Esophagus muscularis mucosa (tissue), 4 donors: ENCODE data around the gene C13orf42. TPM values are rescaled to one million over a fixed set of nuclear protein-coding genes. Genes with fewer than 3 reads are reported as not detected.

Experiments used
- DNase-seq: peaks from one replicate; pipeline ENCODE4 v3.0.0-alpha.2; 2017; ENCODE audit errors: extremely low spot score
- H3K27ac ChIP-seq, 4 donors: fragments of 200-600 bp; sonication (generic); replicated peaks in 1 of 4; 1 replicate in 3 of 4; 2 replicates in 1 of 4; pipeline ENCODE4 v1.5.1; 2016 to 2019; ENCODE audit warnings: mild to moderate bottlenecking in 1 of 4
- H3K27me3 ChIP-seq, 4 donors: fragments of 200-600 bp; sonication (generic); one replicate each; pipeline versions ENCODE4 v1.5.1 to v1.6.0; 2016 to 2019
- H3K36me3 ChIP-seq, 4 donors: fragments of 200-600 bp; sonication (generic); one replicate each; pipeline ENCODE4 v1.5.1; 2016 to 2019
- H3K4me1 ChIP-seq, 4 donors: fragments of 200-600 bp; sonication (generic); one replicate each; pipeline ENCODE4 v1.5.1; 2016 to 2019
- H3K4me3 ChIP-seq, 4 donors: fragments of 200-600 bp; sonication (generic); 1 replicate in 2 of 4; 2 replicates in 2 of 4; pipeline ENCODE4 v1.5.1; 2016 to 2019; ENCODE audit warnings: mild to moderate bottlenecking in 4 of 4, moderate library complexity in 1 of 4
- H3K9me3 ChIP-seq, 4 donors: fragments of 200-600 bp; sonication (generic); 1 replicate in 3 of 4; 2 replicates in 1 of 4; pipeline ENCODE4 v1.5.1; 2016 to 2019
- EP300 ChIP-seq: sonication (generic); formaldehyde crosslinking; IDR thresholded peaks from one replicate; pipeline ENCODE4 v1.6.1; 2017; ENCODE audit warnings: antibody characterized with exemption
- POLR2A ChIP-seq: fragments of 450-650 bp; IDR thresholded peaks from one replicate; pipeline ENCODE4 v1.6.1; 2017; ENCODE audit warnings: antibody characterized with exemption, moderate library complexity, mild to moderate bottlenecking, low read depth
- POLR2AphosphoS5 ChIP-seq, 2 donors: sonication (generic); formaldehyde crosslinking; IDR thresholded peaks; one replicate each; pipeline ENCODE4 v1.6.1; 2017; ENCODE audit warnings: antibody characterized with exemption in 2 of 2
- WGBS: methylation state at CpG from one replicate; pipeline ENCODE4 v1.1.5; 2018; 5-methylcytosine and 5-hydroxymethylcytosine counted together
- intact Hi-C: fragments of 100-400 bp; cut with DNase I; formaldehyde crosslinking; loops from one replicate; pipeline ENCODE4 v1.15.1; 2023
- total RNA-seq, 4 donors: library from RNA; depleted of rRNA; stranded (reverse); fragments of >200 nt; gene quantifications; one replicate each; pipeline versions ENCODE4 v1.1.0 to v1.2.1, GENCODE V29; 2016
- TF ChIP-seq, protein P1 (sequence below), 3 experiments: fragments of 200-600 bp in 2 of 3; fragments of 450-650 bp in 1 of 3; sonication (generic) in 2 of 3; IDR thresholded peaks; one replicate each; pipeline ENCODE4 v1.5.1; 2017 to 2019; ENCODE audit warnings: antibody characterized with exemption in 3 of 3, mild to moderate bottlenecking in 2 of 3, moderate library complexity in 1 of 3

The C13orf42 gene
- total RNA-seq, 4 donors from 2014 or later, result not detected

DNA sequence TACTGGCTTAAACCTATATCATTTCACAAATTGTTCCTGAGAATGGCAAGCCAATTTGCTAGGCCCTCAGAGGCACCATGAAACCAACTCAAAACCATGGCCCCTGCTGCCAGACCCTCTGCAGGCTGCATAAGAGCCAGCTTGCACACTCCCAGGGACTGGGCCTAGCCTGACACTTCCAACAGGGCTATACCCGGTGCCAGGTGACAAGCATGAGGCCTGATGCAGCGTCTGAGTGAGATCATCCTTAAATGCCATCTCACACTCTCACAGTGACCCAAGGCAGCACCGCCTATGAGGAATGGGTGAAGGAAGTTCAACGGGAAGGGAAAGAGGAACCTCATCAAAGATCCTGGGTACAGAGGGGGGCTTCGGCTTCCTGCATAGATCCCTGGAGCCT, 65.6 kb downstream of the C13orf42 start:
- H3K4me3 ChIP-seq, result no peak overlapping the region
- TF ChIP-seq POLR2A, result no peak
- TF ChIP-seq, protein P1, sequence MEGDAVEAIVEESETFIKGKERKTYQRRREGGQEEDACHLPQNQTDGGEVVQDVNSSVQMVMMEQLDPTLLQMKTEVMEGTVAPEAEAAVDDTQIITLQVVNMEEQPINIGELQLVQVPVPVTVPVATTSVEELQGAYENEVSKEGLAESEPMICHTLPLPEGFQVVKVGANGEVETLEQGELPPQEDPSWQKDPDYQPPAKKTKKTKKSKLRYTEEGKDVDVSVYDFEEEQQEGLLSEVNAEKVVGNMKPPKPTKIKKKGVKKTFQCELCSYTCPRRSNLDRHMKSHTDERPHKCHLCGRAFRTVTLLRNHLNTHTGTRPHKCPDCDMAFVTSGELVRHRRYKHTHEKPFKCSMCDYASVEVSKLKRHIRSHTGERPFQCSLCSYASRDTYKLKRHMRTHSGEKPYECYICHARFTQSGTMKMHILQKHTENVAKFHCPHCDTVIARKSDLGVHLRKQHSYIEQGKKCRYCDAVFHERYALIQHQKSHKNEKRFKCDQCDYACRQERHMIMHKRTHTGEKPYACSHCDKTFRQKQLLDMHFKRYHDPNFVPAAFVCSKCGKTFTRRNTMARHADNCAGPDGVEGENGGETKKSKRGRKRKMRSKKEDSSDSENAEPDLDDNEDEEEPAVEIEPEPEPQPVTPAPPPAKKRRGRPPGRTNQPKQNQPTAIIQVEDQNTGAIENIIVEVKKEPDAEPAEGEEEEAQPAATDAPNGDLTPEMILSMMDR (IDR thresholded peaks at IDR 0.05), result no peak
- TF ChIP-seq POLR2AphosphoS5 (IDR thresholded peaks at IDR 0.05), result no peak
- no peak for TF ChIP-seq EP300
- no peak overlapping the region for H3K27ac ChIP-seq
- no peaks in the 10 kb centered on the region for H3K4me1 ChIP-seq
- no peaks in the 10 kb centered on the region for H3K27me3 ChIP-seq
- DNase-seq, result peak; percentile 78
- intact Hi-C loops, result no loop called here
- H3K9me3 ChIP-seq, result no peaks in the 10 kb centered on the region
- no peaks in the 10 kb centered on the region for H3K36me3 ChIP-seq
- 80% methylated on average over 5 of the region's 5 CpGs for WGBS

DNA sequence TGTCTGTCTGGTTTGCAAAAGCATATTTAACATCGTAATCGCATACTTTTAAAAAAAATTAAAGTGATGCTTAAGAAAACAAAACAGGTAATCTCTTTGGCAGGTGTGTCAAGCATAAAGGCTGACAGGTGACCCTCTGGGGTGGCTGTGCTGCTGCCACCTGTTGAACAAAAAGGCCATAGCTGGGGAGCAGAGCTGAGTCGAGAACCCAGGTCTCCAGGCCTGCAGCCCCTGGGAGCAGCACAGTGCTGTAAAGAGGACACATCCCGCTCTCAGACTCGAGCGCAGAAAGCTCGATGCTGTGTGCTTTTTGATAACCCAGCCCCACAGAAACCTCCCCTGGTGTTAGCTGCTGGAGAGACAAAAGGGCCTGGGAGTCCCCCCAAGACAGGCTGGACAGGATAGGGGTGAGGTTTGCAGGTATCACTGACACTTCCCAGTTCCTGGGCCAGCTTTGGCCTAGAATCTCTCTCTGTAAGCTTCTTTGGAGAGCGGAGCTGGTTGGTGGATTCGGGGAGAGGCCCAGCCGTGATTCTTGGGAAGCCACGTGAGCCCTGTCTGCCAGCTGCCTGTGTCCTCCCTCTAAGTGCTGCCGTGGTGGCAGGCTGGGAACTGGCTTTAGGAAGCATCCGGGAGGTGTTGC, 66.9 kb downstream of the C13orf42 start:
- Histone ChIP-seq H3K4me1 (no peaks in the 10 kb centered on the region), H3K27ac (no peak overlapping the region), H3K4me3 (no peak overlapping the region), H3K36me3 (no peaks in the 10 kb centered on the region), H3K27me3 (no peaks in the 10 kb centered on the region), H3K9me3 (no peaks in the 10 kb centered on the region)
- DNase-seq, result peak; percentile 68
- TF ChIP-seq POLR2A, result no peak
- intact Hi-C loops, result no loop called here
- 94% methylated on average over 13 of the region's 13 CpGs for WGBS

DNA sequence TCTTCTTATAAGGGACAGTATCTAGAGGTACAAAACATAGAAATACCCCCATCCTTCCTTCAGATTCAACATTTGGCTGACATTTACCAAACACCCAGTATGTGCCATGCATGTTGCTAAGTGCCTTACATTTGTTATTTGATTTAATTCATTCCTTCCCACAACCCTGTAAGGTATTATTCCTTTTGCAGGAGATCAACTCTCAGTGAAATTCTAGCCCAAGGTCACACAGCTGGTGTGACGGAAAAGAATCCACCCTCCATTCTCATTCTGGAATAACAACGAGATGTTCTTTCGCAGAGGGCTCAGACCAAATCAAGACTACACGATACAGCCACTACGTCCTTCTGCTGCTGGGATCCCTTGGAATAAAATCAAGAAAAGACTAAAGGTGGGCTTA, 67.8 kb downstream of the C13orf42 start:
- Histone ChIP-seq H3K9me3 (no peaks in the 10 kb centered on the region), H3K36me3 (no peaks in the 10 kb centered on the region), H3K27ac (no peak overlapping the region), H3K4me1 (no peaks in the 10 kb centered on the region), H3K27me3 (no peaks in the 10 kb centered on the region), H3K4me3 (no peak overlapping the region)
- peak; percentile 26 for DNase-seq
- 91% methylated on average over 5 of the region's 5 CpGs for WGBS
- TF ChIP-seq EP300 (no peak), POLR2A (no peak), POLR2AphosphoS5 (IDR thresholded peaks at IDR 0.05) (no peak)
- TF ChIP-seq, protein P1 (IDR thresholded peaks at IDR 0.05), result no peak
- intact Hi-C loops, result no loop called here

DNA sequence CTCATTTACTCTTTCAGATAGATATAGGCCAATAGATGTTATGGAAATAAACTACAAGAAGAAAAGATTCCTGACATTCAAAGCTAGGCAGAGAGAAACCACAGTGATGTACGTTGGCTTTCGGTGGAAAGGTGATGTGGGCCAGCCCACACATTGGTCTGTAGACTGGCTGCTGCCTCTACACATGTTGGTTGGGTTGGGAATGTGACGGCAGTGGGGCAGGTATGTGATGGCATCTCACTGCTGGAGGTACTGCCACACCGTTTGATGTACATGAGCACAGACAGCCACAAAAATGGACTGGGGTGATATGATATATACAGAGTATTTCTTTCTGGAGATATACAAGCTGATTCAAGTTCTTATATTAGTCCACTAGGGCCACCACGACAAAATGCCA, 69.4 kb downstream of the C13orf42 start:
- Histone ChIP-seq H3K4me1 (no peaks in the 10 kb centered on the region), H3K27ac (no peak overlapping the region), H3K36me3 (no peaks in the 10 kb centered on the region), H3K27me3 (no peaks in the 10 kb centered on the region), H3K9me3 (no peaks in the 10 kb centered on the region), H3K4me3 (no peak overlapping the region)
- intact Hi-C loops, result no loop called here
- TF ChIP-seq POLR2A (no peak), POLR2AphosphoS5 (IDR thresholded peaks at IDR 0.05) (no peak), EP300 (no peak)
- TF ChIP-seq, protein P1 (IDR thresholded peaks at IDR 0.05), result no peak
- DNase-seq, result peak; percentile 75
- WGBS, result 73% methylated on average over 5 of the region's 5 CpGs

DNA sequence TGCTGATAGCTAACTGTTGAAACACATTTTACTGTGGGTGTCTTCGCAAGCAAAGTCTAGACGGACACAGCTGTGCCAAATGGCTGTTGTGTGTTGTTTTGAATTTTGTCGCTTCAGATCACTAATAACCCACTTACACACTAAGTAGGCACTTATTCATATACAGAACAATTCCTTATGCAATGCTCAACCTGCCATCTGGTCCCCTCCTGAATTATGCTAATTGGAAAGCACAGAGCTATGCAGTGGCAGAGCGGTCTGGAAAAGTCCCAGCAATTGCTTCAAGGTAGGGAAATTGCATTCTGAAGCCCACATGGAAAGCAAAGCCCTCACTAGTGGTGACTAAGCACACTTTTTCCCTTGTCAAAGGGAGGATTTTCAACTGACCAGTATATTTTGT, 69.9 kb downstream of the C13orf42 start:
- no peak for DNase-seq
- no peak overlapping the region for H3K27ac ChIP-seq
- no peaks in the 10 kb centered on the region for H3K36me3 ChIP-seq
- no peak overlapping the region for H3K4me3 ChIP-seq
- WGBS, result 97% methylated on average over 4 of the region's 4 CpGs
- H3K9me3 ChIP-seq, result no peaks in the 10 kb centered on the region
- TF ChIP-seq EP300 (no peak), POLR2A (no peak), POLR2AphosphoS5 (IDR thresholded peaks at IDR 0.05) (no peak)
- TF ChIP-seq, protein P1 (IDR thresholded peaks at IDR 0.05), result no peak
- intact Hi-C loops, result no loop called here
- H3K27me3 ChIP-seq, result no peaks in the 10 kb centered on the region
- H3K4me1 ChIP-seq, result no peaks in the 10 kb centered on the region
